GM10266 (cell line): ENCODE results near the gene FBN3.
A peak's percentile ranks its signal among the peaks of the same experiment; 100 is the strongest.

ENCODE experiments used
- DNase-seq: peaks from one replicate; pipeline ENCODE4 v3.0.0; 2012; ENCODE audit errors: extremely low spot score
- TF ChIP-seq, protein P1 (sequence below): IDR thresholded peaks from 2 replicates; pipeline ENCODE4 v1.5.1; 2012; ENCODE audit warnings: mild to moderate bottlenecking, low read depth; ENCODE audit not compliant: control insufficient read depth, insufficient read depth; ENCODE audit errors: missing control alignments

FBN3 gene

DNA sequence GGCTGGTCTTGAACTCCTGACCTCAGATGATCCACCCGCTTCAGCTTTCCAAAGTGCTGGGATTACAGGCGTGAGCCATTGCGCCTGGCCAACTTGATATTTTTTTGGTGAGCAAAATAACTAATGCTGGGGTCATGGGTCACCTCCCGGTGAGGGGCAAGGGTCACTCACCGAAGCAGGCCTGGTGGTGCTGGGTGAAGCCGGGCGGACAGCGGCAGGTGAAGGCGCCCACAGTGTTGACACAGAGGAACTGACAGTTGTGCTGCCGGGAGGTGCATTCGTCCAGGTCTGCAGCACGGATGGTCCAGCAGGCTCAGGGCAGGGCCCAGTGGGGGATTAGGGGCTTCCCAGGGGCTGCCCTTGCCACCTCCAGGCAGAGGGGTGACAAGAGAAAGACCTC is 68.6 kb downstream of the FBN3 start:
- TF ChIP-seq, protein P1, sequence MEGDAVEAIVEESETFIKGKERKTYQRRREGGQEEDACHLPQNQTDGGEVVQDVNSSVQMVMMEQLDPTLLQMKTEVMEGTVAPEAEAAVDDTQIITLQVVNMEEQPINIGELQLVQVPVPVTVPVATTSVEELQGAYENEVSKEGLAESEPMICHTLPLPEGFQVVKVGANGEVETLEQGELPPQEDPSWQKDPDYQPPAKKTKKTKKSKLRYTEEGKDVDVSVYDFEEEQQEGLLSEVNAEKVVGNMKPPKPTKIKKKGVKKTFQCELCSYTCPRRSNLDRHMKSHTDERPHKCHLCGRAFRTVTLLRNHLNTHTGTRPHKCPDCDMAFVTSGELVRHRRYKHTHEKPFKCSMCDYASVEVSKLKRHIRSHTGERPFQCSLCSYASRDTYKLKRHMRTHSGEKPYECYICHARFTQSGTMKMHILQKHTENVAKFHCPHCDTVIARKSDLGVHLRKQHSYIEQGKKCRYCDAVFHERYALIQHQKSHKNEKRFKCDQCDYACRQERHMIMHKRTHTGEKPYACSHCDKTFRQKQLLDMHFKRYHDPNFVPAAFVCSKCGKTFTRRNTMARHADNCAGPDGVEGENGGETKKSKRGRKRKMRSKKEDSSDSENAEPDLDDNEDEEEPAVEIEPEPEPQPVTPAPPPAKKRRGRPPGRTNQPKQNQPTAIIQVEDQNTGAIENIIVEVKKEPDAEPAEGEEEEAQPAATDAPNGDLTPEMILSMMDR: no peak
- DNase-seq: no peak

DNA sequence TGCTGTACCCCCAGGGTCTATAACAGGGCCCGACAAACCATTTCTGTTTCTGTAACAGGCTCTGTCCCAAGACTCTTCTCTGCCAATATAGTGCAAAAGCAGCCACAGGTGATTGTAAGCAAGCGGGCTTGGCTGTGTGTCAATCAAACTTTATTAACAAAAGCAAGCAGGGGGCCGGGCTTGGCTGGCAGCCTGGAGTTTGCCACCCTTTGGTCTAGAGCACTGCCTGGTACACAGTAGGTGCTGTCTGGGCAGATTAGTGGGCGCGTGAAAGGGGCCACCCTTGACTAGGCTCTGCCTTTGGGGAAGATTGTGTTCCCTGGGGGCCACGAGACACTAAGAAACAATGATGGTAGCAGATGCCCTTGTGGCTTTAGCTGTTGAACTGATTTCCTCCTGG is 69.4 kb downstream of the FBN3 start:
- TF ChIP-seq, protein P1: no peak
- no peak for DNase-seq

DNA sequence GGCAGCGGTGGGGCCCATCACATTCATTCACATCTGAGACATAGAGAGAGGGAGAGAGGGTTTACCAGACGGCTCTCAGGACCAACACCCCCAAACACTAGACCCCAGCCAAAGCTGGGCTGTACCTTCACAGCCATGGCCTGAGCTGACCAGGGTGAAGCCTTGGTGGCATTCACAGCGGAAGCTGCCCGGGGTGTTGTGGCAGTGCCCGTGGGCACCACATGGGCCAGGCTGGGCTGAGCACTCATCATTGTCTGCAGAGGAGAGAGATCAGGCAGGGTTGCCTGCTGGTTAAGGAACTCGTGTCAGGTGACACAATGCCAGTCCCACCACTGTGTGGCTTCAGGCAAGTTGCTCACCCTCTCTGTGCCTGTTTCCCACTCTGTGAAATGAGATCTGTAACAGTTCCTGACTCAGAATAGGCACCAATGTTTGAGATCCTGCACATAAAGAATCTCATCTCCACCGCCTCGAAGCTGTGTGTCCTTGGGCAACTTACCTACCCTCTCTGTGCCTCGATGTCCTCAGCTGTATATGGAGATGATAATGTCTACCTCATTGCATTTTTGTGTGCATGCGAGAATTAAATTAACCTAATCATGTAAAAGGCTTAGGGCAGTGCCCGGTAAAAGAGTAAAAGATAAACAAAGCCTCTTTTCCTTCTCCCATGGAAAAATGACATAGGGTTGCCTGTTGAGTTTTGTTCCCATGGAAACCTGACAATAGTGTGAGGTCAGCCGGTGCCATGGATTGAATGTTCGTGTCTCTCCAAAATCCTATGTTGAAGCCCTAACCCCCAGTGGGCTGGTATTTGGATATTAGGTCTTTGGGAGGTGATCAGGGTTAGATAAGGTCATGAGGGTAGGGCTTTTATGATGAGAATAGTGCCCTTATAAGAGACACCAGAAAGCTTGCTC is 74.0 kb downstream of the FBN3 start:
- DNase-seq: no peak
- TF ChIP-seq, protein P1: no peak

DNA sequence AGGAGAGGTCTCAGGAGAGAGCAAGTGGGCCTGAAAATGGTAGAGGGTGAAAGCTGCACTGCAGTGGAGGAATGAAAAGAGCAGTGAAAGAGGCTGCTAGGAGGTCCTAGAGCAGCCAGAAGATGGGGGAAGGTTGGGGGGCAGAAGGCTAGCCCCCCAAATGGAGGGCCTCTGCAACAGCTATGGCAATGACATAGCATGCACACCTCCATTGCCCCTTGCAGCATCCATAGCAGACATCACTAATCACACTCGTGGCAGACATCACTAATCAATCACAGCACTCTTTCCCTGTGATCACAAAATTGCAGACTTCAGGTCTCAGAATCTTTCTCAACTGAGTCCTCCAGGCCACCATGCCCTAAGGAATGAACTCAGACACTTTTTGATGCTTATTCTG is 74.9 kb downstream of the FBN3 start:
- DNase-seq: no peak
- TF ChIP-seq, protein P1: no peak

DNA sequence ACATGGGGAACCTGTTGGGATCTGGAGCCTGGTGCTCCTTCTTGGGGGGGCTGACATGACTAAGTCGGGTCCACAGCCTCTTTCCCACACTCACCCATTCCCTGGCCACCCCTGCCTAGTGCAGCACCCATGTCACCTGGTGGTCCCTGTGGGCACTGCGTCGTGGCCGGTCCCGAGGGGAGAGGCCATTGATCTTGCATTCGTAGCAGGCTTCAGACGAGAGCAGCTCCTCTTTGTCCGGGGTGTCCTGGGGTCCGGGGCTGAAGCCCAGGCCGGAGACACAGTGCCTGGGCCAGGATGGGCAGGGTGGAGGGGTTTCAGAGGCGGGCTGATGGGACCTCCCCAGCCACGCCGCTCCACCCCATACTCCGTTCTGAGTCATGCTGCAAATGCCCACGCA is 77.5 kb downstream of the FBN3 start:
- no peak for DNase-seq
- TF ChIP-seq, protein P1: no peak

DNA sequence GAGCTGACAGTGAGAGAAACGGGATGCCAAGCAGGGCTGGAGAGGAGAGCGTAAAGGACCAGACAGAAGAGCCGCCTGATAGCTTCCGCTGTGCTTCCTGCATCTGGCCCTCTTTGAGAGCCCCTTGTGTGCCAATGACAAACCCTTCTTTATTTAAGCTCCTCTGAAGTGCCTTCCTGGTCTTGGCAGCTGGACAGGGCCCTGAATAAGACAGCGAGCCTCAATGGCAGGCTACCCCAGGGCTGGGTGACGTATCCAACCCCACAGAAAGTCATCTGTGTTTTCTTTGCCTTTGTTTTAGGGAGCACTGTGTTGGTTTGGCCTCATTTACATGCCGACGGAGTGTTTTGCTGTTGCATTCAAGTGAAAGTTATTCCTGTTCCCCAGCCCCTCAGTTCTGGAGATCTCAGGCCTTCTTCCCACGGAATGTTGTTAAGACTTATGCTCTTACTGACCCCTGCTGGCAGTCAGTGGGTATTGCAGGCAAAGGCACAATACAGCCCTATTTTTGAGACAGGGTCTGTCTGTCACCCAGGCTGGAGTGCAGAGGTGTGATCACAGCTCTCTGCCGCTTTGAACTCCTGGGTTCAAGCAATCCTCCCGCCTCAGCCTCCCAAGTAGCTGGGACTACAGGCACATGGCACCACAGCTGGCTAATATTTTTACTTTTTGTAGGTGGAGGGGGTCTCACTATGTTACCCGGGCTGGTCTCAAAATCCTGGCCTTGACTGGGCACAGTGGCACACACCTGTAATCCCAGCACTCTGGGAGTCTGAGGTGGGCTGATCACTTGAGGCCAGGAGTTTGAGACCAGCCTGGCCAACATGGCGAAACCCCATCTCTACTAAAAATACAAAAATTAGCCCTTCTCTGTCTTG is 80.1 kb downstream of the FBN3 start:
- TF ChIP-seq, protein P1: peak; percentile 43
- DNase-seq: no peak
